HepG2 (cell line): Measurements from ENCODE around the gene ZNF213.

Experiments used
- FOXA1 ChIP-seq, 2 experiments: fragments of 450-650 bp in 1 of 2; sonication (generic) in 1 of 2; formaldehyde crosslinking in 1 of 2; IDR thresholded peaks; 2 replicates each; pipeline versions ENCODE4 v1.4.0 to v1.6.1; 2016 to 2020; ENCODE audit warnings: missing genetic modification reagents in 1 of 2
- NFYB ChIP-seq: sonication (generic); formaldehyde crosslinking; IDR thresholded peaks from 2 replicates; pipeline ENCODE4 v1.4.0; 2020; ENCODE audit warnings: missing genetic modification reagents
- POLR2AphosphoS5 ChIP-seq: IDR thresholded peaks from 2 replicates; pipeline ENCODE4 v1.6.1; 2012; ENCODE audit warnings: low read depth, low read length
- PRDM4 ChIP-seq: sonication (generic); formaldehyde crosslinking; IDR thresholded peaks from 2 replicates; pipeline ENCODE4 v1.9.0; 2021; ENCODE audit warnings: missing genetic modification reagents, borderline replicate concordance
- THRA ChIP-seq: sonication (generic); formaldehyde crosslinking; IDR thresholded peaks from 2 replicates; pipeline ENCODE4 v1.4.0; 2020; ENCODE audit warnings: missing genetic modification reagents, borderline replicate concordance
- YY1 ChIP-seq: IDR thresholded peaks from 2 replicates; pipeline ENCODE4 v1.6.1; 2011; ENCODE audit warnings: low read length, low read depth, moderate library complexity, mild to moderate bottlenecking; ENCODE audit not compliant: insufficient read depth, insufficient replicate concordance
- ZNF431 ChIP-seq: sonication (generic); formaldehyde crosslinking; IDR thresholded peaks from 2 replicates; pipeline ENCODE4 v1.9.0; 2022; ENCODE audit warnings: missing genetic modification reagents, low read depth, mild to moderate bottlenecking, borderline replicate concordance

GRCh38 chr16:3138342-3138741 lies 3.5 kb downstream of the ZNF213 start:
- TF ChIP-seq FOXA1 (IDR thresholded peaks at IDR 0.05) = no peak
- no peak for TF ChIP-seq FOXA1 (CRISPR knock-in tag; IDR thresholded peaks at IDR 0.05)
- no peak for TF ChIP-seq ZNF431 (CRISPR knock-in tag)
- TF ChIP-seq PRDM4 (CRISPR knock-in tag) = no peak
- no peak for TF ChIP-seq THRA (CRISPR knock-in tag)
- TF ChIP-seq YY1 = no peak
- no peak for TF ChIP-seq POLR2AphosphoS5
- no peak for TF ChIP-seq NFYB (CRISPR knock-in tag)
